Measurements from ENCODE around the gene SENP1.

SENP1 gene

GRCh38 chr12:48036818-48037217, 69.1 kb downstream of the SENP1 start:
- DNase-seq (ENCODE audit: low spot score): no peak

- no peak for DNase-seq (ENCODE audit: low spot score)
Measured at GRCh38 chr12:48034835-48035805, 70.8 kb downstream of the SENP1 start.

GRCh38 chr12:48033451-48033850, 72.4 kb downstream of the SENP1 start:
- DNase-seq (ENCODE audit: low spot score): no peak

- DNase-seq (ENCODE audit: low spot score): no peak
Measured at GRCh38 chr12:48032597-48032996, 73.3 kb downstream of the SENP1 start.

GRCh38 chr12:48031135-48031960, 74.5 kb downstream of the SENP1 start:
- no peak for DNase-seq (ENCODE audit: low spot score)

GRCh38 chr12:48030173-48030650, 75.7 kb downstream of the SENP1 start:
- DNase-seq (ENCODE audit: low spot score): no peak

- no peak for DNase-seq (ENCODE audit: low spot score)
Measured at GRCh38 chr12:48029491-48030172, 76.2 kb downstream of the SENP1 start.

GRCh38 chr12:48028541-48029431, 77.1 kb downstream of the SENP1 start:
- DNase-seq (ENCODE audit: low spot score): no peak

GRCh38 chr12:48027183-48028002, 78.5 kb downstream of the SENP1 start:
- no peak for DNase-seq (ENCODE audit: low spot score)

GRCh38 chr12:48026060-48026827, 79.6 kb downstream of the SENP1 start:
- no peak for DNase-seq (ENCODE audit: low spot score)

GRCh38 chr12:48025281-48025680, 80.6 kb downstream of the SENP1 start:
- no peak for DNase-seq (ENCODE audit: low spot score)

GRCh38 chr12:48024735-48025134, 81.1 kb downstream of the SENP1 start:
- no peak for DNase-seq (ENCODE audit: low spot score)

GRCh38 chr12:48023386-48023785, 82.5 kb downstream of the SENP1 start:
- DNase-seq (ENCODE audit: low spot score): no peak

GRCh38 chr12:48022676-48023385, 83.0 kb downstream of the SENP1 start:
- DNase-seq (ENCODE audit: low spot score): no peak

GRCh38 chr12:48022180-48022521, 83.7 kb downstream of the SENP1 start:
- no peak for DNase-seq (ENCODE audit: low spot score)

GRCh38 chr12:48021485-48022179, 84.2 kb downstream of the SENP1 start:
- DNase-seq (ENCODE audit: low spot score): no peak

GRCh38 chr12:48019639-48020265, 86.1 kb downstream of the SENP1 start:
- no peak for DNase-seq (ENCODE audit: low spot score)

- DNase-seq (ENCODE audit: low spot score): no peak
Measured at GRCh38 chr12:48018618-48018995, 87.3 kb downstream of the SENP1 start.
